HG03457 (cell line): Measurements from ENCODE around the gene HNRNPA3.
"Not testable (repeated sequence)": the region's sequence is repeated elsewhere in the genome, so short reads cannot be mapped to it uniquely, and the experiment has no call there.

Experiments used
- ATAC-seq: cut with Tn5 transposase; IDR thresholded peaks from one replicate; pipeline ENCODE4 v1.9.1; 2021; ENCODE audit warnings: moderate number of reproducible peaks; ENCODE audit not compliant: unreplicated experiment

The HNRNPA3 gene

DNA sequence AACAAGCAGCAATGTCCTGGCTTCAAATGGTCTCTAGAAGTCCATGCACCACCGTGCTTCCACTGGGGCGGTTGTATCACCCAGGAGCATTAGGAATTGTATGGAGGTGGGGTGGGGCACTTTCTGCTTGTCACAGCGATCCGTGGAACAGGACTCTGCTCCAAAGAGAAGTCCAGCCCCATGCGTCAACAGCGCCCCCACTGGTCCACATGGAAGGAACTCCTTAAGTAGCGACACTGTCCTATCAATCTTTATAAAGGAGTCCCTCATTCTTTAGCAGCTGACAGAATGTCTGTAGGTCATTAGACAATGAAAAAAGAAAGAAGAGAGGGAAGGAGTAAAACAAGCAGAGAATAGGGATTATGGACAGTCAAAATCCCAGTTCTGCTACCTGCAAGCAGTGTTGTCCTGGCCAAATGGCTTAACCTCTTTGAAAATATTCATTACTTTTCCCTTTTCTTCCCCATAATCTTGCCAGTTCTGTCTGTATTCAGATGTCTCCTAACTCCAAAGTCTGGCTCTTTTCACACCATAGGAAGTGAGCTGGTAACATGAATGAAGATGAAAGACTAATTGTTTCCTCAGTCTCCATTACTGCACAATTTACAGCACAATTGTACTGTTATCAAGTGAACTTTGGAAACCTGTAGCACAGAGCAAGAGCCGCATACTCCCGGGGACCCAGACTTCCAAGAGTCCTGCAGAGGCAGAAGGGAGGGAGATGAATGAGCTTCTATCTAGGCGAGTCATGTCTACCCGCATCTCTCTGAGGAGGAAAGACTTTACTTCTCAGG is 42.0 kb downstream of the HNRNPA3 start:
- no peak for ATAC-seq

- no peak for ATAC-seq
These were observed 42.6 kb downstream of the HNRNPA3 start for GRCh38 chr2:177255227-177255601.

DNA sequence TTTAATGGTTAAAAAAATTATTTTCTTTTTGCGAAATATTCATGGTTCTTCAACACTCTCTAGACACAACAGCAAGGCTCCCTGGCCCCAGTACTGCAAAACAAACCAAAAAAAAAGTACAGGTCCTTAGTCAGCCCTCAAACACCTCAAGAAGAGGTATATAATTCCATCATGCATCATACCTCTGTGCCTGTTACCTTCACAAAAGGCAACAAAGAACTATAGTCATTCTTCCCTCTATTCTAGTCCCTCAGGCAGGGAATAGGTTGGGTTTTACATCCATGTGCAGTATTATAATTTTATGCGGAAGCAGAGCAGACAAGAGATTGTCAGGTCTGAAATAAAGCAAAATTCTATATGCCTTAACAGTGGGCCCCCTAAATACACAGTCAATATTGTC is 43.4 kb downstream of the HNRNPA3 start:
- no peak for ATAC-seq

DNA sequence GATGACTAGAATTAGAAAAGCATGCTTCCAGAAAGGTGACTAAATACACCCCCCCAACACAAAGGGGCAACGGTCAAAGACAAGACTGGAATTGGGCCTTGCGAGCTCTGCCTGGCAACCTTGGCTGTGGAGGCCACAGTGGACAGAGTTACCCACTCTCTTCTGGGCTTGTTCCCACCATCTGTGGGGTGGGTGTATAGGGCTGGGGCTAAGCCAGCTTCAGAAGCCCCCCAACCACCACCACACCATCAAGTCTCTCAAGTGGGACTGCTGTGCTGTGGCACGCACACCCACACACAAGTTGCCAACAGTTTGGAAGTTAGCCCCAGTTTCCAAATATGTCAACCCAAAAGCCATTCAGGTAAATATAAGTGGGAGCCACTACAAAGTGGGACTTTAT is 44.1 kb downstream of the HNRNPA3 start:
- no peak for ATAC-seq

DNA sequence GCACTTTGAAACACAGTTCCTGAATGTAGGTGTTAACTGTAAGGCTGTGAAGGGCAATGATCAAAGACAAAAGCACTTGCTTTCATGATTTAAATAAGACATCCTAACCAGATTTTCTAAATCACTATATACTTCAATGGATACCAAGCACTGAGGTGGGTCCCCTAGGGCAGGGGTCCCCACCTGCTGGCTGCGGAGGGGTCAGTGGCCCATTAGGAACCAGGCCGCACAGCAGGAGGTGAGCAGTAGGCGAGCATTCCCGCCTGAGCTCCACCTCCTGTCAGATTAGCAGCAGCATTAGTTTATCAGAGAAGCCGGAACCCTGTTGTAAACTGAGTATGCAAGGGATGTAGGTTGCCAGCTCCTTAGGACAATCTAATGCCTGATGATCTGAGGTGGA is 44.9 kb downstream of the HNRNPA3 start:
- no peak for ATAC-seq

DNA sequence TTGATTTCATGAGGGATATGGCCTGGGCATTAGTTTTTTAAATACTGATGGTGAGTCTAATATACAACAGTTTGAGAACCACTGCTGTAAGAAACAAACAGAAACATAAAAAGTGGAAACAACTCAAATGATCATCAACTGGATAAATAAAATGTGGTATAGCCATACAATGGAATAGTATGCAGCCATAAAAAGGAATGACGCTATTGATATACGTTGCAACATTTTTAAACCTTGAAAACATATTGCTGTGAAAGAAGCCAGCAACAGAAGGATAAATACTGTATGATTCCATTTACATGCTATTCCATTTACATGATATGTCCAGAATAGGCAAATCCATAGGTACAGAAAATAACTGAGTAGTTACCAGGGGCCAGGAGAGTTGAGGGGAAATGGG is 45.5 kb downstream of the HNRNPA3 start:
- no peak for ATAC-seq

DNA sequence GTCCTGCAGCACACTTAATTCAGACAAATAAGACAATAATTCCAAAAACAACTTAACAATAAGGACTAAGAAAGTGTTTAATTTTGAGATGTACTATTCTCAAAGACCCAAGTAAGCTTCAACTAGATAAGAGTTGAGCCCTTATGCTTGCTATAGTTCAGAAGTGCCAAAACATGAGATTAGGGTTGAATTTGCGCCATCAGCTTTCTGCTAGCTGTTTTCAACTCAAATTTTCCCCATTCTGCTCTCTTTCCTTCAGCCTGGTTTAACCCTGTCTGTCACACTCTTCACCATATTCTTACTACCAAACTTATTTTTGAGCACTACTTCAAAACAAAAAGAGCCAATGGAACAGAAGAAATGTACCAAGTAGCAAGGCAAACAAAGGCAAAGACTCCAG is 47.8 kb downstream of the HNRNPA3 start:
- ATAC-seq, result no peak

- ATAC-seq, result no peak
These were observed 48.8 kb downstream of the HNRNPA3 start for GRCh38 chr2:177261116-177262060.

DNA sequence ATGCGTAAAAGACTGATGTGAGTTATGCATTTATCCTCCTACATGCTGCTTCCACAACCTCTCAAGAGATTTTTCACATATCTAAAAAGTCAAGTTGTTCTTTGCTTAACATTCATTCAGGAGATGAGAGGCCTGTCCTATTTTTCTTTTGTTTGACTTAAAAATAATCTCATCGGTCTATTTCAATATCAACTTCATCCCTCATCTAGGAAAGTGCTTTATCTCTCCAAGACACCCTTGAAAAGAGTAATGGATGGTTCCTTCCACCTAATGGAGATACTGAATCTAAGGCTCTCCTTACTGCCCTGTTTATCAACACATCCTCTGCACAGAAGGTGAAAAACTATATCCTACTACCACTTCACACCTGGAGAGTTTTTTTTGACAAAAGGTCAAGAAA is 49.5 kb downstream of the HNRNPA3 start:
- no peak for ATAC-seq

- no peak for ATAC-seq
These were observed 50.4 kb downstream of the HNRNPA3 start for GRCh38 chr2:177262958-177263450.

DNA sequence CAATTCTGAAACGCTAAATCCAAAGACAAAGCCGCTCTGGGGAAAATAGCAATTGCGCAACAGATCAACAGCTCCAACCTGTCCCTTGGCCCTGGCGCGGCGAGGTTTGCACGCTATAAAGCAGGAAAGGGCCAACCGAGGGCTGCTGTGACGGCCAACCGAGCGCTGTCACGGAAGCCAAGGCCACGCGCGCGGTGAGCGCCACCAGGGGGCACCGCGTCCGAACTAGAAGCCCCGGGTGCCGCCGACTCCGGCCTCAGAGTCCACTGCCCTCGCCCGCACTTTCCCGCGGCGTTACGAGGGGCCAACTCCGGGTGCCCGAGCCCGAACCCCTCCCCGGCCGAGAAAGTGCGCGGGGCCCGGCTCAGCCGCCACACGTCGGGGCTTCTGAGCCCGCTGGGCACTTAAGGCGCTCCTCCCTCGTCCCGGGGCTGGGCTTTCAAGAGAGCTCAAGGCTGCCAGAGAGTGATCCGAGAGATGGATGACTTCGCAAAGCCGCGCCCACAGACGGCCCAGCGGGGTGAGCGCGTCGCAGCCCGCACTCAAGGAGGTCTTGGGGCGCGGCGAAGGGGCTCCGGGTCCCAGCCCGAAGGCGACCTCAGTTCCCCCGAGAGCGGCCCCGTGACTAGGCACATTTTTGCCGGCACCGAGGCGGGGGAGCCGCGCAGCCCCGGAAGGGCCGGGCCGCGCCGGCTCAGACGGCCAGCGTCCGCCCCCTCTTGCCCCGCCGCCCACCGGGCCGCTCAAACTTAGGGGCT is 51.0 kb downstream of the HNRNPA3 start:
- ATAC-seq, result peak; percentile 49

- peak; percentile 14 for ATAC-seq
These were observed 51.7 kb downstream of the HNRNPA3 start for GRCh38 chr2:177264209-177264692.

- ATAC-seq, result peak; percentile 47
These were observed 52.3 kb downstream of the HNRNPA3 start, which contains the start of gene NFE2L2 for GRCh38 chr2:177264693-177265587. TSS of gene NFE2L2 (minus strand) at chr2:177264727. CDS start at chr2:177264576, 151 bp downstream.

DNA sequence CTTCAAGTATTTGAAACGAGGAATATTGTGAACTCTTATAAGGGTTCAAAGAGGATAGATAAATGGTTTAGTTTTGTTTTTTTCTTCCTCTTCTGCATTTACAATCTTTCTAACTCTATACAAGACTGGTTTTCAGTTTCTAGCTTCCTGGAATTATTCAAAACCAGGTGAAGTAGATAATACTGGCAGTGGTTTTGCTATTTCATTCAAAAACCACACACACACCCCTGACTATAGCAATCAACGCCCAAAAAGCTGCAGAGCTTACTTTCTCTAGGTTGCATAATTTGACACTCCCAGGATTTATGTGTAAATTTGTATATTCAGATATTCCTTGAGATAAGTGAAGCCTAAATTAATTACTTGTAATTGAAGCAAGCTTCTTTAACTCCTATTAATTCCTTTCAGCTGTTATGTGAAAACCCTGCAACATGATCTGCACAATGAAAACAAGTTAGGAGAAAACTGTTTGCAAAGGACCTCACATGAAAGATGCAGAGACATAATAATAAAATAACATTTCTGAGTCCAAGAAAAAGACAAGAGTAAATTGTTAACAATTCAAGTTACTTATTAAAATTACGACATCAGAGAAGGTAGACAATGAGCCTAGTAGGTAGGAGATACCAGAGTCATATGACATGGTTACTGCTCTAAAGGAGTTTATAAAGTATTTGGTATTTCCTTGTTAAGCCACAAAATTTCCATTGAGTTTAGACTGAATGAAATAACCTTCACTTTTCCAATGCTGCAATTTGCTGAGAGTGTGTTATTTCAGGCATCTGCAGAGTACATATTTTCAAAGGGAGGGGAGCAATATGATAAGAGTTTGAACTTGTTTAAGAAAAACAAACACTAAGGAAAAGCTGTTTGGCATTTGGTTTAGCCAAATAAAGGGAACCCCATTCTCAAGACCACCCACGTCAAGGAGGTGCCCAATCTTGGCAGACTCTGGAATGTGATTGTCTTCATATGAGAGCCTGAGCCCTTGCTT is 53.5 kb downstream of the HNRNPA3 start:
- ATAC-seq, result no peak

DNA sequence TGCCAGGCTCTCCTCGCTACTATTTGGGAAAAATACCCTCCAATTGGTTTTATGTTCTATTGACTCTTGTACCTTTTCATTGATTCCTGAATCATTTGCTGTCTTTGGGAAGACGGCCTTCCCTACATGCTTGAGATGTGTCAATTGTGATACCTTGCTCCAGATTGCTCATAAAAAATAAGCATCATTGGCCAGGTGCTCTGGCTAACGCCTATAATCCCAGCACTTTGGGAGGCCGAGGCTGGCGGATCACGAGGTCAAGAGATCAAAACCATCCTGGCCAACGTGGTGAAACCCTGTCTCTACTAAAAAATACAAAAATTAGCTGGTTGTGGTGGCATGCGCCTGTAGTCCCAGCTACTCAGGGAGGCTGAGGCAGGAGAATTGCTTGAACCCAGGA is 54.4 kb downstream of the HNRNPA3 start:
- ATAC-seq, result not testable (repeated sequence)

GRCh38 chr2:177268187-177268871 is 55.7 kb downstream of the HNRNPA3 start:
- ATAC-seq, result no peak

DNA sequence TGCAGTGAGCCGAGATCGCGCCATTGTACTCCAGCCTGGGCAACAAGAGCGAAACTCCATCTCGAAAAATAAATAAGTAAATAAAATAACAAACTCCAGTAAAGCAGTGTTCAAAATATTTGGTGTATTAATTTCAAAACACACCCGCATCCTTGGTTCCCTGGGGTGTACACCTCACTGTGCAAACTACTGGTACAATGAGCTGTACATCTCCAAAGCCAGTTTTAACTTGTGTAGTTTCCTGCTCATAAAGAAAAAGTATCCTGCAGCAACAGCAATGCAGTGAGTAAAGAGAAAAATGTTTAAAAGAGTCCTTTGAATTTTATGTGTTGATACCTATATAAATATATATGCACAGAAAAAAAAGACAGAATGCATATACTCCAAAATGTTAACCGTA is 56.3 kb downstream of the HNRNPA3 start:
- ATAC-seq, result no peak

- ATAC-seq, result no peak
These were observed 57.9 kb downstream of the HNRNPA3 start for GRCh38 chr2:177270531-177270930.
